HS-5 (cell line): ENCODE measurements around the gene GBP2.
"Not testable (repeated sequence)": the region's sequence is repeated elsewhere in the genome, so short reads cannot be mapped to it uniquely, and the experiment has no call there.

ENCODE experiments used
- DNase-seq: peaks from one replicate; pipeline ENCODE4 v3.0.0-alpha.2; 2012; ENCODE audit warnings: low read depth

GBP2 gene

DNA sequence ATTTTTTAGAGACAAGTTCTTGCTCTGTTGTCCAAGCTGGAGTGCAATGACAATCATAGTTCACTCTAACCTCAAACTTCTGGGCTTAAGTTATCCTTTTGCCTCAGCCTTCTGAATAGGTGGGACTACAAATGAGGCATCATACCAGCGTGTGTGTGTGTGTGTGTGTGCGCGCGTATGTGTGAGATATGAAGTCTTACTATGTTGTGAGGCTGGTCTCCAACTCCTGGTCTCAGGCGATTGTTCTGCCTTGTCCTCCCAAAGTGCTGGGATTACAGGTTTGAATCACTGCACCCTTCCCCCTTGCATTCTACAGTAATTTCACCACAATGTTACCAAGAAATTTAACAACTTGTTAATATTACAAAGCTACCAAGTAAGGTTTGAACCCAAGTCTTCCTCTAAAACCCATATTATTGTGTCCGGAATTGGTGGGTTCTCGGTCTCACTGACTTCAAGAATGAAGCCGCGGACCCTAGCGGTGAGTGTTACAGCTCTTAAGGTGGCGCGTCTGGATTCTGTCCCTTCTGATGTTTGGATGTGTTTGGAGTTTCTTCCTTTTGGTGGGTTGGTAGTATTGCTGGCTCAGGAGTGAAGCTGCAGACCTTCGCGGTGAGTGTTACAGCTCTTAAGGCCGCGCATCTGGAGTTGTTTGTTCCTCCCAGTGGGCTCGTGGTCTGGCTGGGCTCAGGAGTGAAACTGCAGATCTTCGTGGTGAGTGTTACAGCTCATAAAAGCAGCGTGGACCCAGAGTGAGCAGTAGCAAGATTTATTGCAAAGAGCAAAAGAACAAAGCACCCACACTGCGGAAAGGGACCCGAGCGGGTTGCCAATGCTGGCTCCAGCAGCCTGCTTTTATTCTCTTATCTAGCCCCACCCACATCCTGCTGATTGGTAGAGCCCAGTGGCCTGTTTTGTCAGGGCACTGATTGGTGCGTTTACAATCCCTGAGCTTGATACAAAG, 970 bp upstream of the GBP2 start:
- not testable (repeated sequence) for DNase-seq

DNA sequence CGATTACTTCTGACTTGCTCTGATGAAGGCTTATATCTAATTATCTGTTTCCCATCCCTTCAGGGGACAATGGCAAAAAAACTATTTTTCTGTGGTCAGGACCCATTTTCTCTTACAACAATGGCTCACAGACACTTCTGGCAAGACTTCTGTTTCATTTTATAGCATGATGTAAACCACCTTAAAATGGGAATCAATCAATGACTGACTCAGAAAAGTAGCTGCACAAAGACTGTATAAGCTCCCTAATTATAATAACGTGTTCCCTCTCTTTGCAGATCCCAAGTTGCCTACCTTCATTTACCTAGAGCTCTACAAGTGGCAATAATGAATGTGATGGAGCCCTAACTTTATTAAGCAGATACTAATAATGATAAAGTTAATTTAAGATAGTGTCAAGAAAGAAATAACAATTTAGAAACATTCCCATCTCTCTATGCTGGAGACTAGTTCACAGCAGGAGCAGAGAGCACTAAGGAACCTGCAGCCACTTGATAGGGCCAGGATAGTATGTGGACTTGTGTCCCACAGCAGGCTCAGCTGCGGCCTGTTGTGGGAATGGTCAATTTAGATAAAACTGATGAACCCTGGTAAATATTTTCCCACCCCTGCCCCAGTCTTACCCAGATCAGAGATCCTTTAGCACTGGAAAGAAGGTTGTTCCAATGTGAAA, 538 bp downstream of the GBP2 start:
- DNase-seq, result no peak

DNA sequence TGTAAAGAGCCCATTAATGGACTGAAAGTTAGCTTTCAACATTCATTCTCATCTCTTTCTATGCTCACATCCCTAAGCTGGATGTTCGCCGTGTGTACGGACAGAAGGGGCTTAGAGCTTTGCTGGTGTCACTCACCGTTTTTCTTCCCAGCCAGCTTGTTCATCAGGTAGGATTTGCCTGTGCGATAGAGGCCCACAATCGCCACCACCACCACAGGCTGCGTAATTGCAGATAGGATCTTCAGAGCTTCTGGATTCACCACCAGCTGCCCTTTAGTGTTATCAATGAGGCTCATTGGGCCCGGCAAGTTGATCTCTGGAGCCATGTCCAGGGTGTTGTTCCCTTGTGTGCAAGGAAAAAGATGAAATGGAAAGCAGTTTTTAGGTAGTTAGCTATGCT, 4.3 kb downstream of the GBP2 start:
- no peak for DNase-seq

DNA sequence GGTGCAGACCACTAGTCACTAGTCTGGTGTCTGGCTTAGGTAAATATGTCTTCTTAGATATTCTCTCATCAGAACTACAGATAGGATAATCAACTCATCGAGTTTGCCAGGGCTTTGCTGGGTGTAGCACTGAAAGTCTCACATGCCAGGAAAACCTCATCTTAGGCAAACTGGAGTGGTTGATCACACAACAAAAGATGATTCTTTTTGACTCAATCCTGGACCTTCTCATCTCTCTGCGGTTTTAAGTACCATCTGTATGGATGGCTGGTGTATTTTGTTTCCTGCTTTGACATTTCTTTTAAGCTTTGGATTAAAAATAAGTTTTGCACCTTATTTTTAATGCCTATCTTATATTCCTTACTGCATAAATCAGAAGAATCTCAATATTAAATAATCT, 11.3 kb downstream of the GBP2 start:
- no peak for DNase-seq

DNA sequence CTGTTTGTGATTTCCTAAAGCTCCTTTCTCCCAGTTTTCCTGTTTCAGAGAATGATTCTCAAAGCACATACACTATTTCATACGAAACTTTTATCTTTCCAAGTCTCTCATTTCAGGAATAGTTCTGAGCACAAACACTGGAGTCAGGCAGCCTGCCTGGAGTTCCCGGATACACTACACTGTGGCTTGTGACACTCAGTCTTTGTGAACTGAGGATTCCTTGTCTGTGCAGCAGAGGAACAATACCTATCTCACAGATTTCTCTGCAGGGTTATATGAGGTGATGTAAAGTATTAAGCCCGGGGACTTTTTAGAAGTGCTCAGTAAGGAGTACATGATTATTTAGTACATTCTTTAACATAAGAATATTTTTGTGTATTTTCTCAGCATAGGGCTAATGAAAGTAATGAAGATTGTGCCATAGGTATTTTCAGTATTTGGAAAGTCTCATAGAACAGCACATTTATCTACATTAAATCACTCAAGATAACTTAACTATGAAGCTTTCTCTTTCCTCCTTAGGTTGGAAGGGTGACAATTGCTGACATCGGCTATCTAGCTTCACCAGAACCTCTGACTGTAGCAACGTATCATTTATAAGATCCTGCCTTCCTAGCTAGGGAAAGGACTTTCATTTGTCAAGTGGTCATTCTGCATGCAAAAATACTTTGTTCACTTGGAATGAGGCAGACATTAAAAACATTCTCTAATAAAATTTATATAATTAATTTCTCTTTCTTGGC, 12.9 kb downstream of the GBP2 start:
- no peak for DNase-seq

DNA sequence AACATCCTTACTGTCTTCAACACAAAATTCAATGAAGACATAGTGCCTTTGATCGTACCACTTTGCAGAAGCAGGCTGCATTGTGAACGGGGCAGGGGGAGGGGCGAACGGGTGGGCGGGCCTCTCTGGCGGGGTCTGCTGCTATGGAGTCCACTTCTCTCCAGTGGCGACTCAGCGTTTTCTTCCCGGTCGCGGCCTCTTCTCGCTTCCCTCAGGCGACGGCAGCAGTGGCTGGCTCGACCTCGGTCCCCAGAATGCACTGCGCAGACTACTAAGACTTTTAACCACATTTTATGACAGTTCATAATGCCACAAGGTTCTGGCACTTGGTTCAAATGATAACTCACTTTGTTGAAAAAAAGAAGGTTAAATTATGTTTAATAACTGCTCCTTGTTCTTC, 21.2 kb downstream of the GBP2 start:
- no peak for DNase-seq

DNA sequence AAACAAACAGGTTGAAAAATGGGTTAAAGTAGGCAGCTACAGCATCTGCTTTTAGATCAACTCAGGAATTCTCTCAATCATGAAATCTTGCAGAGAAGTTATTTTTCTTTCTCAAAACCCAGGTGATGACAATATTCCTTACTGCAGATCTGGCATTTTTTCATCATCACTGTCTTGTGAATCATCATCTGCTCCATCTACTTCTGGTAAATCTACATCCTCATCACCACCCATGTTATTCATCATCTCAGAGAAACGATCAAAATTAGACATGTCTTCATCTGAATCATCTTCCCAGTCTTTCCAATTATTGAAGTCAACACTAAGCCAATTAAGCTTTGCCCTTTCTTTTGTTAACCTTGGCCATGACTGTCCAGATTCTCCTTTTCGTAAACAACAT, 21.8 kb downstream of the GBP2 start:
- peak; percentile 46 for DNase-seq

DNA sequence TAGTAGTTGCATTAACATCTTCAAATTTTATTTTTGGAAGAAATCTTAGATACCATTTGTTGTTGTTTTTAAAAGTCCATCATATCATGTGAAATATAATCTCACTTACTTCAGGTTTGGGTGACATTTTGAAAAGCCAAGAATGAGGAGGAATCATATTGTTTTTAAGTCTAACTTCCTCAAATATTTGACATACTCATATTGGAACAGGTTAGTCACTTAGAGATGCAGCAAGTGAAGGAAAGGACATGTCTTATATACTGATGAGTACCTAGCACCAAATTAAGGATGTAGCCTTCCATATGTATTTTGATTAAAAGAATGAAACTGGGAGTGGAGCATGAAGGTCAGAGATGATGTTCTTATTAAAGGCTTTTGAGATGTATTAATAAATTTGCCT, 23.9 kb downstream of the GBP2 start:
- DNase-seq, result no peak

DNA sequence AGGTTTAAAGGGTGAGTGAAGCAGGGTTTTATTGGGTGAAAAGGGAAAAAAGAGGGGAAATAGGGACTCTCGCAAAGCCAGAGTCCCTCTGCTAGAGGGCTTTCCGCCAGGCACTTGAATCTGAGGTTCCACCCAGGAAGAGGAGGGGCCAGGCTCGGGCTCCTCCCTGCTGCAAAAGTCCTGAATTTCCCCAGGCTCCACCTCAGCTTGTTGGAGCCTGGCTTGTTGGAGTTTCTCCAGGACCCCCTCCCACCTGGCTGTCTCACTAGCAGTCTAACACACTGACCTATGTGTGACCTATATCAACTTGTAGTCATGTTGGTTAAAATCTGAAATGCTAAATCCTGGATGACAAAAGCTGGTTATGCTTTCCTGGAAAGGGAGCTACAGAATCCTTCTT, 25.5 kb downstream of the GBP2 start:
- DNase-seq, result no peak

DNA sequence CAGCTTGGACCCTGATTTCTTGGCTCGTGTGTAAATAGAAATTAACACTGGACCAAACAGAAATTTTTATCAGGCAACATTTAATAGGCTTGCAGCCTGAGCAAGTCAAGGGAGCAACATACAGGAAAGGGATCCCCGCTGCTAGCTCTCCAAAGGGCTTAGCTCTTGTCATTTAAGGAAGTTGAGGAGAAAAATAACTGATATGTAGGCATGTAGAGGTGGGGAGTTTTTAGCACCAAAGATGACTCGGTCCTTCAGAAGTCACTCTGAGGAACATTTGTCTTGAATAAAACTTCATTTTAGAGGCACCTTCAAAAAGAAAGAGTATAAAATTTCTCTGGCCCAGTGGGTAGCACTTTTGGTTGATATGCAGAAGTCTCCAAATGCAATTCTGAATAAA, 27.1 kb downstream of the GBP2 start:
- no peak for DNase-seq

DNA sequence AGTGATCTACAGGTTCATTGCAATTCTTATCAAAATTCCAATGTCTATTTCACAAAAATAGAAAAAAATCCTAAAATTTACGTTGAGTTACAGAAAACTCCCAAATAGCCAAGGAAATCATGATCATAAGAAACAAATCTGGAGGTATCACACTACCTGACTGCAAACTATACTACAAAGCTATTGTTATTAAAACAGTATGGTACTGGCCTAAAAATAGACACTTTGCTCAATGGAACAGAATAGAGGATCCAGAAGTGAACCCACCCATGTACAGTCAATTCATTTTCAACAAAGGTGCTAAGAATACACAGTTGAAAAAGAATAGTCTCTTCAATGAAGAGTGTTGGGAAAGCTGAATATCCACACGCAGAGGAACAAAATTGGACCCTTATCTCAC, 30.2 kb downstream of the GBP2 start:
- no peak for DNase-seq

DNA sequence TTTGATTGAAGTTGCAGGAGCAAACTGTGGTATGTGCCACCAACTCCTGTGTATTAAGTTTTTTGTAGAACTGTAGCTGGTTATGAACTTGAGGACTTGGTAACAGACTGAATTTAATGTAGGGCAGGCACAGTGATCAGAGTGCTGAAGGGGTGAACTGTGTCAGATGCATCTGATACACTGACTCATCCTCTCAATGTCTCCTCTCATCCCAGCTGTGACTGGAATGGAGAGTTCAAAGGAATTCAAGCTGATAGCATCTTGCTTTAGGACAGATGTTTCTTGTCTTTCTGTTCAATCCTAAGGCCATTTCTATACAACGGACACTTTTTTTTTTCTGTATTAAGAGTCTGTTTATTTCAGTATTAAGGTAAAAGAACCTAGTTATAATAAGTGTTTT, 36.0 kb downstream of the GBP2 start:
- DNase-seq, result no peak

DNA sequence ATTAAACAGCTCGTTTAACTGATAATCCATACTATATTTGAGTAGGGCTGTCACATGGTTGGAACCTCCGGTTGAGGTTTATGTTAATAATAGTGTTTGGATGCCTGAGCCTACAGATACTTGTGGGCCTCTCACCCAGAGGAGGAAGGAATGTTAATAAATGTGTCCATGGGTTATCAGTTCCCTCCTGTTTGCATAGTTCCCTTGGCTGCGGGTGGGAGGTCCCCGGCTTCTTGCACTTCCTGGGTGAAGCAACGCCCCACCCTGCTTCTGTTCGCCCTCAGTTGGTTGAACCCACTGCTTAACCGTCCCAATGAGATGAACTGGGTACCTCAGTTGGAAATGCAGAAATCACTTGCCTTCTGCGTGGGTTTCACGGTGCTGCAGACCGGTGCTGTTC, 37.3 kb downstream of the GBP2 start:
- DNase-seq, result no peak

DNA sequence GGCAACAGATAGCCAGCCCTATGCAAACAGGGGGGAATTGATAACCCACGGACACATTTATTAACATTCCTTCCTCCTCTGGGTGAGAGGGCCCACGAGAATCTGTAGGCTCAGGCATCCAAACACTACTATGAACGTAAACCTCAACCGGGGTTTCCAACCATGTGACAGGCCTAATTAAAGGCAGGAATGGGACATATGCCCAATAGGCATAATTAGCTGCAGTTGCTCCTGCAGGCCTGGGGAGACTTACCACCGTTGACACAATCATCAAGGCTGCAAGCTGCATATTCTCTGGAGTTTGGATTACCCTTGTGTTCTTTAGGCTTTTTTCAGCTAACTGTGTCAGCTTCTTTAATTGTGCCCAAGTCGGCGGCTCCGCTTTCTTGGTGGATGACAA, 38.7 kb downstream of the GBP2 start:
- DNase-seq, result no peak

DNA sequence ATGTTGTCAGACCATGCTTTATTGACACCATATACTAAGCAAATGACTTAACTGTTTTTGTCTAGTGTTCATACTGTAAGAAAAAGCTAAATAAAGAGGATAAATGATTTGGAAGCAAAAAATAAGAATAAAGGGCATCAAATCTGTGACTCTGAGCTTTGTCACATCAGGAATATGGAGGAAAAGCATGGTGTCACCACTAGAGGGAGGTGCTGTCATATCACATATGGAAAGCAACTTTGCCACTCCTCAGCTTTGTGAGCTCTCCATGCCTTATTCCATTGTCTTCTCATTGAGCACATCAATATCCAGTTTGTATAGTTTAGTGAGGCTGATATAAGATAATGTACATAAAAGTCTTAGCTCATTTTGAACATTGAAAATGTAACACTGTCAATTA, 40.1 kb downstream of the GBP2 start:
- no peak for DNase-seq

DNA sequence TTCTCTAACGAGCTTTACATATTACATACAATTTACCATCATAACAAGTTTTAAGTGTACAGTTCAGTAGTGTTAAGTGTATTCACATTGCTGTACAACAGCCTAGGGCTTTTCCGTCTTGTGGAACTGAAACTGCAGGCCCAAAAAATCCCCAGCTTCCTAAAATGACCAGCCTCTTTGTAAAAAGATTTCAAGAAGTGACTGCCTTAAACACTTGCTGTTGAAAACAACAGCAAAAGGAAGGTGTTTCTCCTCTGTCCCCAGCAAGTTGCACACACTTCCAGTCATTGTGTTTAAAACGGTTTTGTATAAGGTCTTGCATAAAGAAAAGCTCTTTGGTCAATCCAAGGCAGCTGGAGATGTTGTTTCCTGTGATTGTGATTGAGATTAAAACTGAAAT, 44.9 kb downstream of the GBP2 start:
- no peak for DNase-seq

DNA sequence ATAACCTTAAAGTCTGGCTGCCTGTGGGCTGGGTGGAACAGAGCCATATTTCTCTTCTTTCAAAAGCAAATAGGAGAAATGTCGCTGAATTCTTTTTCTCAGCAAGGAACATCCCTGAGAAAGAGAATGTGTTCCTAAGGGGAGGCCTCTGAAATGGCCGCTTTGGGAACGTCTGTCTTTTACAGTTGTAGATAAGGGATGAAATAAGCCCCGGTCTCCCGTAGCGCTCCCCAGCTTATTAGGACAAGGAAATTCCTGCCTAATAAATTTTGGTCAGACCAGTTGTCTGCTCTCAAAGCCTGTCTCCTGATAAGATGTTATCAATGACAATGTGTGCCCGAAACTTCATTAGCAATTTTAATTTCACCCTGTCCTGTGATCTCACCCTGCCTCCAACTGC, 45.8 kb downstream of the GBP2 start:
- not testable (repeated sequence) for DNase-seq

DNA sequence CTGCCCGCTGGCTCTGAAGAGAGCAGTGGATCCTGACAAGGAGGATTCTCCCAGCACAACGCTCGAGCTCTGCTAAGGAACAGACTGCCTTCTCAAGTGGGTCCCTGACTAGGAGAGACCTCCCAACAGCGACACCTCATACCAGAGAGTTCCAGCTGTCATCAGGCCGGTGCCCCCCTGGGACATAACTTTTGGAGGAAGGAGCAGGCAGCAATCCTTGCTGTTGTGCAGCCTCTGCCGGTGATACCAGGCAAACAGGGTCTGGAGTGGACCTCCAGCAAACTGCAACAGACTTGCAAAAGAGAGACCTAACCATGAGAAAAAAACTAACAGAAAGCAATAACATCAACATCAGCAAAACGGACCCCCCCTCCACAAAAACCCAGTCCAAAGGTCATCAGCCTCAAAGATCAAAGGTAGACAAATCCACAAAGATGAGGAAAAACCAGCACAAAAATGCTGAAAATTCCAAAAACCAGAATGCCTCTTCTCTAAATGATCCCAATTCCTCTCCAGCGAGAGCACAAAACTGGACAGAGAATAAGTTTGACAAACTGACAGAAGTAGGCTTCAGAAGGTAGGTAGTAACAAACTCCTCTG, 53.3 kb downstream of the GBP2 start:
- DNase-seq, result not testable (repeated sequence)

DNA sequence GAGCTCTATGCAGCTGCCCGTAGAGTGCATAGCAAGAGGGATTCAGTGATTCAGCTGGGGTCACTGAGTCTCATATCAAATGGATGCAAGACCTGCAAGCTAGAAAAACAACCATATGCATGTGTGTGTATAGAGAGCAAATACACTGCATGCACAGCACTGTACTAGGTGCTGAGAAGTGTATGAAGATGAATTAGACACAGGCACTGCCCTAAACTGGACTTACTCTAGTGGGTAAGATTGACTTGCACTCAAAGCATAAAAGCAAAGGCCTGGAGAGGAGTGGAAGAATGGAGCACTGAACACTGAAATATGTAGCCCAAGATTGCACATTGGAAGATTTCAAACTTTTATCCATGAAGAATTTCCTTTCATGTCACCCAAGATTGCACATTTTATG, 55.4 kb downstream of the GBP2 start:
- no peak for DNase-seq

DNA sequence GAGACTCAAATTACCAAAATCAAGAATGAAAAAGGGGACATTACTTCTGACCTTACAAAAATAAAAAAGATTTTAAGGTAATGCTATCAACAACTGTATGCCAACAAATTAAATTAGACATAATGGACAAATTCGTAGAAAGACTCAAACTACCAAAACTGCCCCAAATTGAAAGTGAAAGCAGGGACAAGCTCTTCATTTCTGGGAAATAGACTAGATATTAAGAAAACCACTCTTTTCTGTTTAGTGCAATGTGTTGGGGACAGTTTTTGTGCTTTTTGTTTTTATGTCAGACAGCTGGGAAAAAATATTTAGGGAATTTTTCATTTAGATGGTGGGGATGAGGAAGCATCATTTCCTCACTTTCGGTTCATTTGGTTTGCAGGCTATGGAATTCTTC, 56.0 kb downstream of the GBP2 start:
- no peak for DNase-seq

DNA sequence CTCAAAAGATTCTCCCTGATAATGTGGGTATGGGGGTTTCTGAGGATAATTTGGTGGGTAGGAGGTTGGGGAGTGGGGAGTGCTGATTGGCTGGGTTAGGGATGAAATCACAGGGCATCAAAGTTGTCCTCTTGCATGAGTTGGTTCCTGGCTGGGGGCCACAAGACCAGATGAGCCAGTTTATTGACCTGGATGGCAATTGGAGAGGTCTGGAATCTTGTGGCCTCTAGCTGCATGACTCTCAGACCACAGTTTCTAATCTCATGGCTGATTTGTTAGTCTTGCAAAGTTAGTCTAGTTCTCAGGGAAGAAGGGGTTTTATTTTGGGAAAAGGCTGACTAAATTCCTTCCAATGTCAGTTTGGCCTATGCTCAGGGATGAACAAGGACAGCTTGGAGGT, 57.6 kb downstream of the GBP2 start:
- DNase-seq, result no peak

DNA sequence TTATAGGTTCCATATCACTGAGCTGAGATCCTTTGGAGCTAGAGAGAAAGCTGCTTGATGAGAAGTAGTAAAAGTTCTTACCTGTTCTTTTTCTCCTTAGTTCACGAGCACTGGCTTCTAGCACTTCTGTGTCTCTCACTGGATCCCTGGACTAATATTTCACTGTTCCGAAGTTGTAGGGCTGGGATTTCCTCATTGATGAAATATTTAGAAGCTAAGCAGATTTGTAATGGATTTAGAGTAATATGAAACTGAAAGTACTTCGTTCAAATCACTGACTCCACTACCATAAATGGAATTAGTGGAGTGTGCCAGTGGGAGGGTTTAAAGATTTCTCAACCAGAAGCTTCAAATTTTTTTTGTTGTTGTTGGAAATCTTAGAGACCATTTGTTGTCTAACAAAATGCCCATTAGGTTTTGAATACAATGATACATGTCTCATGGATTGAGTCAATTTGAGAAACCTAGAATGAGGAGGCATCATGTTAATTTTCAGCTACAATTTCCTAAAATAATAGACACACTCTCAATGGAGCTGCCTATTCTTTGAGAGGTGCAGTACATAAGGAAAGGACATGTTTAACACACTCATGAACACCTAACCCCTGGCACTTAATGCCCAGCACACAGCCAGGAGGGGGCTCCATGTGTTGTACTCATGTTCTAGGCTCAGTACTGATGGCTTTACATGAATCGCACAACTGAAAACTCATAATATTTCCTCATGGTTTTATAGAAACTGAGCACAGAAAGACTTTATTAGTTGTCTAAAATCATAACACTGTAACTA, 60.6 kb downstream of the GBP2 start, which contains the start of gene GBP1:
TSS of gene GBP1 (minus strand) at position 130 of the 790 bp plus-strand sequence. CDS start 1,974 bp downstream, outside the sequence.
- no peak for DNase-seq
